Measurements from ENCODE around the gene GRK5.

The GRK5 gene

DNA sequence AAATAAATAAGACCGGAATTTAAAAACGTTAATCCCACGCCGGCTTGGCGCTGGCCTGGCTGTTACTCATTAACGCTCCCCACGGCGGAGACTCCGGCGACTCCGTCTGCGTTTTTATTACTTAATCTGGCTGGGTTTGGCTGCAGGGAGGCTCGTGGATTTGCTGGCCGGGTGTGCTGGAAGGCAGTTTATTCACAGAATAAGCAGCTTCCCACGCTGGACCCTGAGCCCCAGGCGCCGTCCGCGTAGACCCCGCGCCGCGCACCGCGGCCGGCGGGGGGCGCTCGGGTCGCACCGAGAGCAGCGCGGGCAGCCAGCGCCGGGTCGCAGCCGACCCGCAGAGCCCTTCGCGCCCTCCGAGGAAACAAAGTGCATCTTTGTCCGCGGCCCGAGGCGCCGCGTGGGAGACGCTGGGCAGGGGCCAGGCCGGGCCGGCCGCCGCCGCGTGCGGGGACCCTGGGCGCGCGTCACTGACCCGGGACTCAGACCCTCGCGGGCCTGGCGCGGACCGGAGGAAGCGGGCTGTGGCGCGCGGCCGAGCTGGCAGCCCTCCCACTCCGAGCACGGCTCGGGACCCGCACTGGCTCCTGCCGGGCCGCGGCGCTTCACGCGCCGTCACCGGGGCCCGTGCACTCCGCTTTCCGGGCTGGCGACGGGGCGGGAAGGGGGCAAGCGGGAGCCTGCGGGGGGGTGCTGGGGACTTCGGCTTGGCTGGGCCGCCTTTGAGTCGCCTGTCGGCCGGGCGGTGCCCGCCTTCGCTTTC is 587 bp upstream of the GRK5 start:
- peaks cover 6% of the 10 kb centered on the region for H3K36me3 Mint-ChIP-seq (ENCODE audit: low read depth)
- H3K4me1 Mint-ChIP-seq (ENCODE audit: low read depth) = peaks cover 31% of the 10 kb centered on the region
- intact Hi-C loops (cut with micrococcal nuclease) = loop anchor here (1.0 to 5.0 kb wide), 2 partner anchors 211 to 391 kb away; partner anchors contain the start of gene TIAL1
- peak overlapping the region; percentile 85 for H3K4me3 Mint-ChIP-seq
- H3K27me3 Mint-ChIP-seq = peaks cover 17% of the 10 kb centered on the region
- H3K9me3 Mint-ChIP-seq = no peaks in the 10 kb centered on the region
- peak overlapping the region; percentile 89 for H3K27ac Mint-ChIP-seq

DNA sequence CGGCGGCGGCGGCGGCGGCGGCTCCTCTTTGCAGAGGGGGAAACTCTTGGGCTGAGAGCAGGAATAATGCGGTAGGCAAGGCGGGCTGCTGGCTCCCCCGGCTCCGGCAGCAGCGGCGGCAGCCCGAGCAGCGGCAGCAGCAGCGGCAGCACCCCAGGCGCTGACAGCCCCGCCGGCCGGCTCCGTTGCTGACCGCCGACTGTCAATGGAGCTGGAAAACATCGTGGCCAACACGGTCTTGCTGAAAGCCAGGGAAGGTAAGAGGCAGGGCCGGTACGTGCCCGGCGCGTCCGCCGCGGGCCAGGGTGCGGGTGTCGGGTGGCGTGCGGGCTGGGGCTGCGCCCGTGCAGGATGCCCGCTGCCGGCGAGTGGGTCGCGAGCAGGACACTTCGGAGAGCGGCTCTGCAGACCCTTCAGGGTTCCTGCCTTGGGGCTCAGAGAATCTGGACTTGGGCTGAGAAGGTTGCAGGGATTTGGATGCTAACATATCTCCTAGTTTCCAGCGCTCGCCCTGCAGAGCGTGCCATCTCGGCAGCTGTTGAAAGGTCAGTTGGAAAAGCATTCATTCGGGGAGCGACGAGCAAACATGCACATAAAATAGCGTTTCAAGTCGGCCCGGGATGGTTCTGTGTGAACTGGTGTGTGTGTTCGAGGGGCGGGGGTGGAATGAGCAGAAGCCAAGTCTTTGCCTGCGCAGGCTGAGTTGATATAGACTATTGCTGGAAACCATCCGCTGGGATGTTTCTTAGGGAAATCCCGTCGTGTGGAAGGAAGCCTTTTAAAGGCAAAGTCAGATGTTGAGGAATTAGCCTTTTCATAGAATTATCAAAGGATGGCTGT is 562 bp downstream of the GRK5 start:
- peak overlapping the region; percentile 47 for H3K27ac Mint-ChIP-seq
- no peaks in the 10 kb centered on the region for H3K9me3 Mint-ChIP-seq
- peak overlapping the region; percentile 85 for H3K4me3 Mint-ChIP-seq
- H3K27me3 Mint-ChIP-seq = peaks cover 17% of the 10 kb centered on the region
- intact Hi-C loops (cut with micrococcal nuclease) = loop anchor here (5.0 kb wide), 1 partner anchor 389 kb away; the partner anchor contains the start of gene TIAL1
- peaks cover 35% of the 10 kb centered on the region for H3K4me1 Mint-ChIP-seq (ENCODE audit: low read depth)
- H3K36me3 Mint-ChIP-seq (ENCODE audit: low read depth) = peaks cover 6% of the 10 kb centered on the region

DNA sequence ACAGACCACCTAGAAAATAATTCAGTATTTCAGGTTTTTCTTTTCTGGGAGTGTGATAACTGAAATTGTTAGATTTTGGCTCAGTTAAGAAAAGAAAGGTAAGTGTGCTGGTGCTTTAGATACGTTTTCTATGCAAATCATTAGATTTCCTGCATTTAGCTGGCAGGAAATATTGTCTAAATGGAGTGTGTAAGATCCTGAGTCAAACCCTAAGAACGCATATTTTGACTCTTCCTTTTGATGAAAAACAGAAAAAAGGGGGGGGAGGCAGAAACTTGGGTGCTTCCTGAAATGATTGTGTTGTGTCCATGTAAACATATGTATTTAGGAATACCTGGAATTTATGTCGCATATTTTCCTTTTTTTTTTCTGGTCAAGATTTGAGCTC is 1.2 kb downstream of the GRK5 start:
- Mint-ChIP-seq H3K4me3 (peak overlapping the region; percentile 85), H3K36me3 (ENCODE audit: low read depth) (peaks cover 6% of the 10 kb centered on the region), H3K27me3 (peaks cover 17% of the 10 kb centered on the region), H3K4me1 (ENCODE audit: low read depth) (peaks cover 38% of the 10 kb centered on the region), H3K9me3 (no peaks in the 10 kb centered on the region), H3K27ac (peak overlapping the region; percentile 47)
- intact Hi-C loops (cut with micrococcal nuclease) = loop anchor here (5.0 kb wide), 1 partner anchor 389 kb away; the partner anchor contains the start of gene TIAL1

DNA sequence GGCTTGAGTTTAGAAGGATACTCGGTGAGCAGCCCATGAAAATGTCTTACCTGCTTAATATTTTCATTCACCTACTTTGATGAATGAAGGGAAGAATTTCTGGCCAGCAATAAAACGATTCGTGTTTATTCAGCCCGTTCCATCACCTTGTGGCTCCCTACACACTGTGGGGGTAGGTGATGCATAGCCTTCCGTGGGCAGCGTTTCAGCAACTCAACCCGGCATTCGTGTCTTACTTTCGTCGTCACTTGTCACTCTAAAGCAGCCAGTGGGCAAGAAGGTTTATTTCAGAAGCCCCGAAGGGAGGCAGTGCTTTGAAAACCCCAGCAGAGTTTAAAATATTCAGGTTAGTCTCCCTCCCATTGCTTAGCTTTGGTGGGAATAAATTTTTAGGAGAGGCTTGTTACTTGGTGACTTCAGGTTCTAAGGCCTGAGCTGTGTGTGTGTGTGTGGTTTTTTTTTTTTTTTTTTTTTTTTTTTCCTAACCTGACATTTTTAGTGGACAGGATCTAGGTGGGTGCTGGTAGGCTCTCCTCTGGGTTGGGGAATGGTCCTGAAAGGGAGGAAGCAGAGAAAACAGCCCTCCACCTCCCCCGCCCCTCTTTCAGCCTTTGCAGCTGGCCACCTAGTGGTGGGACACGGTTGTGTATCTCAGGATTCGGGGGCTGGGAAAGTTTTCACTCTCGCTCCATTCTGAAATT is 1.8 kb downstream of the GRK5 start:
- intact Hi-C loops (cut with micrococcal nuclease) = loop anchor here (5.0 kb wide), 1 partner anchor 388 kb away; the partner anchor contains the start of gene TIAL1
- peaks cover 17% of the 10 kb centered on the region for H3K27me3 Mint-ChIP-seq
- peaks cover 38% of the 10 kb centered on the region for H3K4me1 Mint-ChIP-seq (ENCODE audit: low read depth)
- H3K4me3 Mint-ChIP-seq = peak overlapping the region; percentile 30
- H3K27ac Mint-ChIP-seq = no peak overlapping the region
- H3K9me3 Mint-ChIP-seq = no peaks in the 10 kb centered on the region
- H3K36me3 Mint-ChIP-seq (ENCODE audit: low read depth) = peaks cover 6% of the 10 kb centered on the region

DNA sequence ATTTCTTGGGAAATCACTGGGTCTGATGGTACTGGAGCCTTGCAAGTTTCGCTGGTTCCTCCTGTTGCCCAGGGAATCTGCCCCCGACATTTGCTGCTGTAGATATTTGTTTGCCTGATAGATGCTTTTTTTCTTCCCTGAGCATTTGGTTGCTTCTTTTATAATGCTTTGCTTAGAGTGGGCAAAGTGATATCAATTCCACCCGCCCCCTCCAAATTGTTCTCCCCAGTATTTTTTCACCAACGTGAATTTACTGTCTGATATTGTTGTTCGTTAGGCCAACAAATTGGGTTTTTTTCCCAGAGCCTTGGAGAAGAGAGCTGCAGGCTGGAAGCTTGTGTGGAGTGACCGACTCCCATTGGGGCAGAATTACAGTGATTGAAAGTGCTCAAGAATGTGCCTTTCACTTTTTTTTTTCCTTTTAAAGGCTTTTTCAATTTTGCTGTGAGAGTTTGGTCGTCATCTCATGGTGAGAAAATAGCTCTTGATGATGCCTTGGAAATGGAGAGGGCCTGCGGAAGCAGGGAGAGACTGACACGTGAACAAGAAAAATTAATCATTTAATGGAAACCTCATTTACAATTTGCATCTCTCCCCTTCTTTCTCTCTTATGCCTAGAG is 2.5 kb downstream of the GRK5 start:
- H3K4me3 Mint-ChIP-seq = no peak overlapping the region
- peaks cover 6% of the 10 kb centered on the region for H3K36me3 Mint-ChIP-seq (ENCODE audit: low read depth)
- H3K27ac Mint-ChIP-seq = no peak overlapping the region
- H3K4me1 Mint-ChIP-seq (ENCODE audit: low read depth) = peaks cover 42% of the 10 kb centered on the region
- intact Hi-C loops (cut with micrococcal nuclease) = loop anchor here (5.0 kb wide), 1 partner anchor 387 kb away; the partner anchor contains the start of gene TIAL1
- H3K9me3 Mint-ChIP-seq = no peaks in the 10 kb centered on the region
- H3K27me3 Mint-ChIP-seq = peaks cover 17% of the 10 kb centered on the region

DNA sequence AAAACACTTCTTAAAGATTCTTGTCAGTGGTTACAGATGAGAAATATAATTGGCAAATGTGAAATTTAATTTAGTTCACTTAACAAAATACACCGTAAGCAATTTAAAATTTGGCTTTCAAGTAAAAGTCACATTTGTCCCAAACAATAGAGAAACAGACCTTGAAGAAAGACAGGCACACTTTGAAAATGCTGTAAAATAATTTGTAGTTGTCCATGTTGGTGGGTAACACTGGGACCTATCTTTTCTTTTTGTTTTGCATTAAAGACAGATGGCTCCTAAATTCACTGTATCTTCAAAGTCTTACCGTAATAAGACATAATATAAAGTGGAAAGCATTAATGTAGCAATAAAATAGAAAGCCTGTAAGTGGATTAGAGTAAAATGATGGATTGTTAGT is 3.3 kb downstream of the GRK5 start:
- H3K27me3 Mint-ChIP-seq = peaks cover 17% of the 10 kb centered on the region
- peaks cover 46% of the 10 kb centered on the region for H3K4me1 Mint-ChIP-seq (ENCODE audit: low read depth)
- H3K27ac Mint-ChIP-seq = no peak overlapping the region
- intact Hi-C loops (cut with micrococcal nuclease) = no loop called here
- no peaks in the 10 kb centered on the region for H3K9me3 Mint-ChIP-seq
- H3K4me3 Mint-ChIP-seq = no peak overlapping the region
- H3K36me3 Mint-ChIP-seq (ENCODE audit: low read depth) = peaks cover 6% of the 10 kb centered on the region

DNA sequence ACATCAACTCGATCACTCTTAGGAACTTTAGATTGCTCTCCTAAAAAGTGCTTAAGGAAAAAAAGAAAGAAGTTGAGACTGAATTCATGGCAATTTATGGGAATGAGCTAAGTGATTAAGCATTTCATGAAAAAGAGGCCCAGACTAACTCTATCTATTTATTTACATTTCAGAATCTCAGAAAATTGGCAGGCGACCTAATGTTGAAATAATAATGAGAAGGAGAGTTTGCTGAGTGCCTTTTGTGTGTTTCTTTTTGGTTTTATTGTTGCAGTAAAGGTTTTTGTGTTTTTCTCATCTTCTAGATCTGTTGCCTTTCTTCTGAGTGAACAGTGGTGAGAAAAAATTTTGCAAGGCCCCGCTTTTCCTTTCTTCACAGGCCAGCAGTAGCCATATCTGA is 3.8 kb downstream of the GRK5 start:
- peaks cover 4% of the 10 kb centered on the region for H3K36me3 Mint-ChIP-seq (ENCODE audit: low read depth)

DNA sequence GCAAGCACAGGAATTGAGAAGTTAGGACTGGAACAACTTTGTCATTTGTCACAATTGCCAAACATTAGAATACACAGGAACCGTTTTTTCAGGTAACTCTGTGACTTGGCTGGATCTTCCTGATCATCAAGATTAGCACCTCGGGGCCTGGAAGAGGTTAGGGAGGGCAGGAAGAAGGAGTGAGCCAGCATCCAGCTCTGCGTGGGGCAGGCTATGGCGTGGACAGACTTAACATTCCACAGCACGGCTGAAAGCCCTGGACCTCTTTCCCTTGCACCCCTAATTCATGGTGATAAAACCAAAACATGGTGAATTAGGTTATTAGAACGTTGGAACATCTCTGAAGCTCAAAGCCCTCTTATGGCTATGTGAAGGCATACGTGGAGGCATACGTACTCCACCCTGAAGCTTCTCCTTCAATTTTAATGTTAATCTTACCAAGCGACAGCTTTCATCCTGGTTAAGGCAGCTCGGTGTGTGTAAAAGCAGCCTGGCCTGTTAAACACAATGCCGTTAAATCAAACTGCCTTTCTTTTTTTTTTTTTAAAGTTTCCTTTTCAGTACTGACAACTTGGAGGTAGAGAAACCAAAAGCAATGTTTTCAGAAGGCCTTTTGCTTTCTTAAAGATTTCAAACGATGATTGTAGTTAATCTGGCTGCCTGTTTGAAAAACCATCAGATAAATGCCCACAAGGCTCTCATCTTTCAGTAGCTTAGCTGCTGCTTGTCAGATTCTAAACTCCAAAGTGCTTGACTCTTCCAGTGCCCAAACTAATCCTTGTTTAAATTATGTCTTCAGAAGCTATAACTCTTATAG is 4.5 kb downstream of the GRK5 start:
- intact Hi-C loops (cut with micrococcal nuclease) = no loop called here
- no peaks in the 10 kb centered on the region for H3K36me3 Mint-ChIP-seq (ENCODE audit: low read depth)
- no peak overlapping the region for H3K27ac Mint-ChIP-seq
- no peaks in the 10 kb centered on the region for H3K9me3 Mint-ChIP-seq
- no peak overlapping the region for H3K4me3 Mint-ChIP-seq
- peaks cover 38% of the 10 kb centered on the region for H3K4me1 Mint-ChIP-seq (ENCODE audit: low read depth)
- H3K27me3 Mint-ChIP-seq = peaks cover 17% of the 10 kb centered on the region

More for the DNA sequence above, 3.8 kb downstream of the GRK5 start:
- Mint-ChIP-seq H3K9me3 (no peaks in the 10 kb centered on the region), H3K27ac (no peak overlapping the region), H3K4me1 (ENCODE audit: low read depth) (peaks cover 43% of the 10 kb centered on the region), H3K27me3 (peaks cover 17% of the 10 kb centered on the region), H3K4me3 (no peak overlapping the region)
- intact Hi-C loops (cut with micrococcal nuclease) = no loop called here

DNA sequence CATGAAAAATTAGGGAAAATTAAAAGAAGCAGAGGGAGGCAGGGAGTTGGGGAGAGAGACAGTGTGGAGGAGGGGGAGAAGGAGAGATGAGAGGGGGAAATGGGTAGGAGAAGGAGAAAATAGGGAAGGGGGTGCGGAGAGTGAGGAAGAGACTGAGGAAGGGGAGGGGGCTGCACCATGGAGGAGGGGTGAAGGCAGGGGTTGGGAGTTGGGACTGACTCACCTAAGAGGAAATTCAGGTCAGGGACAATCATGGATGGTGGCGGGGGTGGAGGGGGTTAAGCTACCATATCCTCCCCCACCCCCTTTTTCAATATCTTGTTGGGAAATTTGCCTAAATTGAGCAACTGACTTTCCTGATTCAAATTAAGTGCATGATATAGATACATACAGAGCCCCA is 8.0 kb downstream of the GRK5 start:
- H3K4me3 Mint-ChIP-seq = no peak overlapping the region
- intact Hi-C loops (cut with micrococcal nuclease) = no loop called here
- H3K4me1 Mint-ChIP-seq (ENCODE audit: low read depth) = peaks cover 15% of the 10 kb centered on the region
- no peak overlapping the region for H3K27ac Mint-ChIP-seq
- H3K9me3 Mint-ChIP-seq = no peaks in the 10 kb centered on the region
- H3K36me3 Mint-ChIP-seq (ENCODE audit: low read depth) = no peaks in the 10 kb centered on the region
- no peaks in the 10 kb centered on the region for H3K27me3 Mint-ChIP-seq

DNA sequence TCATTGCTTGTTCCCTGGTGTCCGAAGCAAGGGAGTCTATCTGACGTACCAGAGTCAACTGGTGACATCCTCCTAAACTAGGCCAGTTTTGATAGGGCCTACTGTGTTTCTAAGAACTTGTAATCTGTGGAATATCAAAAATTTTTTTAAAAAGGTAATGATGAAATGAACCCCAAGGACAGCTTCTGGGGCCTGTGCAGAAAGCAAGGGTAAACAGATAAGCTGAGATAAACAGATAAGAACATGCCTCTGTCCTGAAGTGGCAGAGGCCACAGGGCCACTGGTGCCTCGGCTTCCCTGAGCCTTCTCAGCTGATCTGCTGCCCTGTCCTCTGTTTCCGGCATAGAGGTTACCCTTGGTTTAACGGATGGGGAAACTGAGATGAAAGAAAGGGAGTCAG is 8.8 kb downstream of the GRK5 start:
- Mint-ChIP-seq H3K27me3 (no peaks in the 10 kb centered on the region), H3K36me3 (ENCODE audit: low read depth) (no peaks in the 10 kb centered on the region), H3K4me3 (no peak overlapping the region), H3K27ac (no peak overlapping the region), H3K4me1 (ENCODE audit: low read depth) (peaks cover 15% of the 10 kb centered on the region), H3K9me3 (no peaks in the 10 kb centered on the region)
- intact Hi-C loops (cut with micrococcal nuclease) = no loop called here

DNA sequence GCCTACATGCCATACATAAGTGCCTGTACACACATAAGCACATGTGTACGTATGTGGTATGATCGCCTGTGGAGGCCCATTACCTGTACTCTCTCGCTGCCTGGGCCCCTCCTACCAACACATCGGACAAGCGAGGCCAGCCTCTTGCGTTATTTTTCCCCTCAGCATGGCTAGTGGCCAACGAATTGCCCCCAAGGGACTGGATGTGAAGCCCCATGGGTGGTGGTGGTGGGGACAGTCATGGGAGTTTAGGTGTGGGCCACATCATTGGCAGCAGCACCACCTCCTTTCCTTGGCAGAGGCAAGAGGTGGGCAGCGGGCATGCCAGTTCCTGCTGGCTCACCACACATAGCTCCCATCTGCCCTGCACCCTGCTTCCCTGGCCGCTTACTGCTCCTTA is 10.0 kb downstream of the GRK5 start:
- H3K27ac Mint-ChIP-seq = no peak overlapping the region
- intact Hi-C loops (cut with micrococcal nuclease) = no loop called here
- H3K36me3 Mint-ChIP-seq (ENCODE audit: low read depth) = no peaks in the 10 kb centered on the region
- H3K27me3 Mint-ChIP-seq = peaks cover 4% of the 10 kb centered on the region
- H3K4me1 Mint-ChIP-seq (ENCODE audit: low read depth) = peaks cover 22% of the 10 kb centered on the region
- no peak overlapping the region for H3K4me3 Mint-ChIP-seq
- H3K9me3 Mint-ChIP-seq = no peaks in the 10 kb centered on the region

DNA sequence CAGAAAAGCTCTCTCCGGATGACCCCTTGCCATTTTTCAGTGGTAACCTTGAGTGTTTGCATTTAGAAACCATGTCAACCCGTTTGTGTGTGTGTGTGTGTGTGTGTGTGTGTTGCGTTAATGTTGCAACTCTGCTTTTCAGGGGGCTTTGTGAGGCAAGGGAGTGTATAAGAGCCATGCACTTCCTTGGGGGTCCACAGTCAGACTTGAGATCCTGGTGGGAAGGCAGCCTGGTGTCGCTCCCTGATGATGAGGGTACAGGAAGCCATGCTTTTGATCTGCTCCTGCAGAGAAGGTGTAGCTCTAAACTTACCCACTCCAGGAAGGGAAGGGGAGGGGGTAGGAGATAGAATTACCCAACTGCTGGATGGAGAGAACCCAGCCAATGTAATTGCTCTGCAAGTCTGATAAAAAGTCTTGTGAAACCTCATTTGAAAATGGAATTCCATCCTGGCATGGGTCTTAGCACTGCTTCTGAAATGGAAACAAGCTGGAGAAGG is 10.7 kb downstream of the GRK5 start:
- intact Hi-C loops (cut with micrococcal nuclease) = no loop called here
- H3K9me3 Mint-ChIP-seq = no peaks in the 10 kb centered on the region
- no peak overlapping the region for H3K27ac Mint-ChIP-seq
- H3K4me1 Mint-ChIP-seq (ENCODE audit: low read depth) = peaks cover 21% of the 10 kb centered on the region
- H3K36me3 Mint-ChIP-seq (ENCODE audit: low read depth) = no peaks in the 10 kb centered on the region
- no peak overlapping the region for H3K4me3 Mint-ChIP-seq
- H3K27me3 Mint-ChIP-seq = peaks cover 6% of the 10 kb centered on the region

DNA sequence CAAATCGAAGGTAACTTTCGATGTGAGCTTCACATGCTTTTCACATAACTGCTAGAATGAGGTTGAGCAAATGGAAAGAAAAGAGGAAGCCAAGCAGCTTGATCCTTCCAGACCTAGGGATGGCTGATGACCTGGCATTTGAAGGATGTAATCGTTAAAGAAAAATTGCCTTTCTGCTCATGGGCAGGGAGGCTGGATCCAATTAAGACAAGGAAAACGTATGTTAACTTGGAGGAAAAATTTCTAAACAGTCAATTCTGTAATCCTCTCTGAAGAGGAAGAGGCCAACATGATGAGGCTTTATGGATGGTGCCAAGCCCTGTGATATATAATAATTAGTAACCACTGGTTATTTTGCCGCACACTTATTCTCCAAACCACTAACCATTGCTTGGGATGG is 12.5 kb downstream of the GRK5 start:
- peaks cover 6% of the 10 kb centered on the region for H3K27me3 Mint-ChIP-seq
- peaks cover 16% of the 10 kb centered on the region for H3K4me1 Mint-ChIP-seq (ENCODE audit: low read depth)
- H3K36me3 Mint-ChIP-seq (ENCODE audit: low read depth) = no peaks in the 10 kb centered on the region

More for the DNA sequence above, 12.5 kb downstream of the GRK5 start:
- intact Hi-C loops (cut with micrococcal nuclease) = no loop called here
- Mint-ChIP-seq H3K9me3 (no peaks in the 10 kb centered on the region), H3K27ac (no peak overlapping the region), H3K4me3 (no peak overlapping the region)
